ENCODE results near the gene HSD11B1L.
A peak's percentile ranks its signal among the peaks of the same experiment; 100 is the strongest.

The HSD11B1L gene

GRCh38 chr19:5665781-5666513 is 14.9 kb upstream of the HSD11B1L start:
- Histone ChIP-seq H3K4ac (ENCODE audit: low read depth in 1 of 2, low read length in 2 of 2) (no peak overlapping the region), H3K9me3 (ENCODE audit: control insufficient read depth, low read length) (no peaks in the 10 kb centered on the region), H3K27ac (ENCODE audit: low read length, poor library complexity, severe bottlenecking) (peak overlapping the region; percentile 1), H2BK120ac (ENCODE audit: low read depth, low read length) (no peak overlapping the region), H2AFZ (ENCODE audit: low read depth, low read length) (no peak overlapping the region), H2BK5ac (ENCODE audit: low read depth, low read length, poor library complexity, severe bottlenecking) (no peak overlapping the region), H3K36me3 (ENCODE audit: control insufficient read depth in 1 of 2, insufficient read depth in 2 of 2, low read depth in 1 of 2, low read length in 2 of 2) (peaks cover 79 to 85% of the 10 kb centered on the region in 2 experiments), H3K4me2 (ENCODE audit: low read length, poor library complexity, severe bottlenecking) (no peak overlapping the region), H2BK12ac (ENCODE audit: low read length in 2 of 2) (no peak overlapping the region), H3K4me1 (ENCODE audit: control insufficient read depth, insufficient read depth, low read depth, low read length) (peaks cover 15% of the 10 kb centered on the region), H3K79me1 (replicated peaks; ENCODE audit: low read length, poor library complexity, severe bottlenecking) (peaks cover 38% of the 10 kb centered on the region), H4K91ac (ENCODE audit: low read length) (no peak overlapping the region), H2BK15ac (ENCODE audit: low read depth, poor library complexity, severe bottlenecking) (no peak overlapping the region), H3K27me3 (ENCODE audit: control insufficient read depth in 1 of 2, insufficient read depth in 1 of 2, low read length in 2 of 2) (no peaks in the 10 kb centered on the region), H3K23ac (ENCODE audit: low read length in 2 of 2) (no peak overlapping the region), H3K18ac (ENCODE audit: low read depth in 1 of 2, low read length in 2 of 2) (no peak overlapping the region), H4K8ac (ENCODE audit: low read length) (no peak overlapping the region), H3K14ac (ENCODE audit: low read length in 2 of 2) (no peak overlapping the region), H3K9ac (ENCODE audit: low read length) (peak overlapping the region; percentile 30), H3K4me3 (ENCODE audit: insufficient read depth in 1 of 2, low read depth in 1 of 2, low read length in 2 of 2) (no peak overlapping the region), H2AK5ac (ENCODE audit: low read length, severe bottlenecking) (no peak overlapping the region)
- 84% methylated on average over 9 of the region's 10 CpGs for WGBS
- peak; percentile 52 for DNase-seq

GRCh38 chr19:5666921-5667610 is 13.8 kb upstream of the HSD11B1L start:
- H3K27me3 ChIP-seq (ENCODE audit: control insufficient read depth in 1 of 2, insufficient read depth in 1 of 2, low read length in 2 of 2), result no peaks in the 10 kb centered on the region
- DNase-seq, result no peak
- no peak overlapping the region for H2AFZ ChIP-seq (ENCODE audit: low read depth, low read length)
- peaks cover 75 to 86% of the 10 kb centered on the region in 2 experiments for H3K36me3 ChIP-seq (ENCODE audit: control insufficient read depth in 1 of 2, insufficient read depth in 2 of 2, low read depth in 1 of 2, low read length in 2 of 2)
- peak overlapping the region; percentile 53 for H2AK5ac ChIP-seq (ENCODE audit: low read length, severe bottlenecking)
- H2BK5ac ChIP-seq (ENCODE audit: low read depth, low read length, poor library complexity, severe bottlenecking), result no peak overlapping the region
- peaks cover 15% of the 10 kb centered on the region for H3K4me1 ChIP-seq (ENCODE audit: control insufficient read depth, insufficient read depth, low read depth, low read length)
- no peak overlapping the region for H3K14ac ChIP-seq (ENCODE audit: low read length in 2 of 2)
- no peak overlapping the region for H3K9ac ChIP-seq (ENCODE audit: low read length)
- no peak overlapping the region for H3K4me2 ChIP-seq (ENCODE audit: low read length, poor library complexity, severe bottlenecking)
- no peaks in the 10 kb centered on the region for H3K9me3 ChIP-seq (ENCODE audit: control insufficient read depth, low read length)
- H2BK120ac ChIP-seq (ENCODE audit: low read depth, low read length), result no peak overlapping the region
- H3K79me1 ChIP-seq (replicated peaks; ENCODE audit: low read length, poor library complexity, severe bottlenecking), result peaks cover 33% of the 10 kb centered on the region
- H3K4me3 ChIP-seq (ENCODE audit: insufficient read depth in 1 of 2, low read depth in 1 of 2, low read length in 2 of 2), result no peak overlapping the region
- no peak overlapping the region for H3K23ac ChIP-seq (ENCODE audit: low read length in 2 of 2)
- no peak overlapping the region for H3K18ac ChIP-seq (ENCODE audit: low read depth in 1 of 2, low read length in 2 of 2)
- H3K4ac ChIP-seq (ENCODE audit: low read depth in 1 of 2, low read length in 2 of 2), result no peak overlapping the region
- H3K27ac ChIP-seq (ENCODE audit: low read length, poor library complexity, severe bottlenecking), result no peak overlapping the region
- H2BK12ac ChIP-seq (ENCODE audit: low read length in 2 of 2), result no peak overlapping the region
- H4K8ac ChIP-seq (ENCODE audit: low read length), result no peak overlapping the region
- H2BK15ac ChIP-seq (ENCODE audit: low read depth, poor library complexity, severe bottlenecking), result no peak overlapping the region
- WGBS, result 93% methylated on average over 25 of the region's 26 CpGs
- H4K91ac ChIP-seq (ENCODE audit: low read length), result no peak overlapping the region

- Histone ChIP-seq H3K9me3 (ENCODE audit: control insufficient read depth, low read length) (no peaks in the 10 kb centered on the region), H3K79me1 (replicated peaks; ENCODE audit: low read length, poor library complexity, severe bottlenecking) (peaks cover 32% of the 10 kb centered on the region), H3K4me3 (ENCODE audit: insufficient read depth in 1 of 2, low read depth in 1 of 2, low read length in 2 of 2) (no peak overlapping the region), H2AFZ (ENCODE audit: low read depth, low read length) (no peak overlapping the region), H2BK12ac (ENCODE audit: low read length in 2 of 2) (no peak overlapping the region), H3K36me3 (ENCODE audit: control insufficient read depth in 1 of 2, insufficient read depth in 2 of 2, low read depth in 1 of 2, low read length in 2 of 2) (peaks cover 70 to 80% of the 10 kb centered on the region in 2 experiments), H3K18ac (ENCODE audit: low read depth in 1 of 2, low read length in 2 of 2) (no peak overlapping the region), H2BK15ac (ENCODE audit: low read depth, poor library complexity, severe bottlenecking) (no peak overlapping the region), H3K14ac (ENCODE audit: low read length in 2 of 2) (no peak overlapping the region), H3K4me2 (ENCODE audit: low read length, poor library complexity, severe bottlenecking) (no peak overlapping the region), H3K9ac (ENCODE audit: low read length) (no peak overlapping the region), H3K4me1 (ENCODE audit: control insufficient read depth, insufficient read depth, low read depth, low read length) (peaks cover 15% of the 10 kb centered on the region), H2BK120ac (ENCODE audit: low read depth, low read length) (no peak overlapping the region), H2AK5ac (ENCODE audit: low read length, severe bottlenecking) (peak overlapping the region; percentile 19), H4K91ac (ENCODE audit: low read length) (no peak overlapping the region), H2BK5ac (ENCODE audit: low read depth, low read length, poor library complexity, severe bottlenecking) (no peak overlapping the region), H3K27me3 (ENCODE audit: control insufficient read depth in 1 of 2, insufficient read depth in 1 of 2, low read length in 2 of 2) (no peaks in the 10 kb centered on the region), H3K23ac (ENCODE audit: low read length in 2 of 2) (no peak overlapping the region), H3K27ac (ENCODE audit: low read length, poor library complexity, severe bottlenecking) (no peak overlapping the region), H4K8ac (ENCODE audit: low read length) (peak overlapping the region; percentile 7), H3K4ac (ENCODE audit: low read depth in 1 of 2, low read length in 2 of 2) (no peak overlapping the region)
- 97% methylated on average over 20 of the region's 22 CpGs for WGBS
- no peak for DNase-seq
These were observed 13.0 kb upstream of the HSD11B1L start for GRCh38 chr19:5667751-5668271.

- WGBS, result 95% methylated on average over 11 of the region's 11 CpGs
- Histone ChIP-seq H2BK12ac (ENCODE audit: low read length in 2 of 2) (no peak overlapping the region), H3K9ac (ENCODE audit: low read length) (no peak overlapping the region), H2BK120ac (ENCODE audit: low read depth, low read length) (no peak overlapping the region), H3K4ac (ENCODE audit: low read depth in 1 of 2, low read length in 2 of 2) (no peak overlapping the region), H3K27ac (ENCODE audit: low read length, poor library complexity, severe bottlenecking) (no peak overlapping the region), H4K8ac (ENCODE audit: low read length) (no peak overlapping the region), H3K14ac (ENCODE audit: low read length in 2 of 2) (no peak overlapping the region), H2BK5ac (ENCODE audit: low read depth, low read length, poor library complexity, severe bottlenecking) (no peak overlapping the region), H3K4me3 (ENCODE audit: insufficient read depth in 1 of 2, low read depth in 1 of 2, low read length in 2 of 2) (no peak overlapping the region), H3K27me3 (ENCODE audit: control insufficient read depth in 1 of 2, insufficient read depth in 1 of 2, low read length in 2 of 2) (no peaks in the 10 kb centered on the region), H3K18ac (ENCODE audit: low read depth in 1 of 2, low read length in 2 of 2) (no peak overlapping the region), H3K36me3 (ENCODE audit: control insufficient read depth in 1 of 2, insufficient read depth in 2 of 2, low read depth in 1 of 2, low read length in 2 of 2) (peaks cover 66 to 67% of the 10 kb centered on the region in 2 experiments), H3K9me3 (ENCODE audit: control insufficient read depth, low read length) (no peaks in the 10 kb centered on the region), H2AFZ (ENCODE audit: low read depth, low read length) (no peak overlapping the region), H2BK15ac (ENCODE audit: low read depth, poor library complexity, severe bottlenecking) (no peak overlapping the region), H3K23ac (ENCODE audit: low read length in 2 of 2) (no peak overlapping the region), H3K79me1 (replicated peaks; ENCODE audit: low read length, poor library complexity, severe bottlenecking) (peaks cover 25% of the 10 kb centered on the region), H2AK5ac (ENCODE audit: low read length, severe bottlenecking) (no peak overlapping the region), H3K4me1 (ENCODE audit: control insufficient read depth, insufficient read depth, low read depth, low read length) (peaks cover 15% of the 10 kb centered on the region), H4K91ac (ENCODE audit: low read length) (no peak overlapping the region), H3K4me2 (ENCODE audit: low read length, poor library complexity, severe bottlenecking) (no peak overlapping the region)
- DNase-seq, result no peak
These were observed 11.6 kb upstream of the HSD11B1L start for GRCh38 chr19:5669212-5669611.
